HTR-8/SVneo (cell line): ENCODE data around the gene B9D1.

Experiments
- DNase-seq: peaks from one replicate; pipeline ENCODE4 v3.0.0; 2011; ENCODE audit warnings: low spot score, mixed read lengths; ENCODE audit not compliant: insufficient read length
- FAIRE-seq: peaks from 2 replicates; lab custom pipeline; 2011; peaks lifted over from hg19 to GRCh38; lab: Jason Lieb, UNC

B9D1 gene

DNA sequence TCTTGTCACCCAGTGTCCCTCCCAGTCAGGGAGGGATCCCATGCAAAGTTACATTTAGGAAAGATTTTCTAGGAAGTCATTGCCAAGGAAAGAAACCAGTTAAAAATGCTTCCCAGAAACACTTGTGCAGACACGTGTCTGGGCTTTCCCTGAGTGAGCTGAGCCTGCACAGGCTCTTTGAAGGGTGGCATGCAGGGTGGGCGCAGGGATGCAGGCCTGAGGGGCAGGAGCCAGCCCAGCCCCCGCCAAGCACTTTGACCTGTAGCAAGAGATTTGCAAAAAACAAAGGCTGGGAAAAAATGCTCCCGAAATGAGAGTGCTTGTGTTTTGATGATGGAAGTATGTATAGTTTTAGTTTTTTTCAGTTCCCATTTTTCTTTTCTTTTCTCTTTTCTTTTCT is 52.4 kb downstream of the B9D1 start:
- no peak for DNase-seq
- no peak for FAIRE-seq

DNA sequence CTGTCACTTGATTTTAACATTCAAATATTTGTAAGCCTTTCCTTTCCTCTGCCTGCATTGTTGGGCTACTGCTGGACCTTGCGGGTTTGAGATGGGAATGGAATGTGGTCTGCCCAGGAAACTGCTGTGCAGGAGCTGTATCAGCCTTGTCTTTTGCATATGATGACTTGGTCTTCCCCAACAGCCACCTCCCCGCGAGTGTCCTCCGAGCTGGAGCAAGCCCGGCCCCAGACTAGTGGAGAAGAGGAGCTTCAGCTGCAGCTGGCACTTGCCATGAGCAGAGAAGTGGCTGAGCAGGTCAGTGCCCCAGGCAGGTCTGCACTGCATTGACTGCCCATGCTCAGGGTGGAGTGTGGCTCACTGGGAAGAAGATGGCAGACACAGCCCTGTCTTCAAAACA is 52.8 kb downstream of the B9D1 start:
- FAIRE-seq (peak; percentile 87), DNase-seq (no peak)

DNA sequence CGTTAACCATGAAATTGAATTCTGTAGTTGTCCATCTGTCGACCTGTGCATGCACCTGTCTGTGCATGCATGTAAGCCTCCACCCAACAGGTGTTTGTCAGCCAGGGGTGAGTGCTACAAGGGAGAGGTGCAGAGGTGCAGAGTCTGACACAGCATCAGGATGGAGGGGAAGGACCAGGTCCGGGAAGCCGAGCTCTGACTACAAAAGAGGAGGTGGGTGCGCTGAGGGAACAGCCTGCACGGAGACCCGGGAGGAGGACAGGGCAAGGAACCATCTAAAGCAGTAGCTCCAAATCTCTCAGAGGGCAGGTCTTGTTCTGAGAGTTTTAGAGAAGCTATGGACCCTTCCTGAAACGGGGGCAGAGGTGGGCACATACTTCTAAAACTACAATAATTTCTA is 54.1 kb downstream of the B9D1 start:
- DNase-seq (no peak), FAIRE-seq (no peak)

DNA sequence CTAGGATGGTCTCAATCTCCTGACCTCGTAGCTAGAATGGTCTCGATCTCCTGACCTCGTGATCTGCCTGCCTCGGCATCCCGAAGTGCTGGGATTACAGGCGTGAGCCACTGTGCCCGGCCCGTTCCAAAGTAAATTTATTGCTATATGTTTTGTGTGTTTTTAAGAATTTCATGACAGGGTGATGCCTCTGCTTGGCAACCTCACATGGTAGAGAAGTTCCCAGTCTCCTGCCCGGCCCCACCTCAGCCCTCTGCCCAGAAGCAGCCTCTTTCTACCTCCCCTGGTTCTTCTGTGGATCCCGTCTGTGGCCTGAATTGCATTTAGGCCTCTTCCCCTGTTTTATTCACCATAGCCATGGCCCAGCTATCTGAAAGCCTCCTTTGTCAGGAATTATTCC is 55.0 kb downstream of the B9D1 start:
- no peak for FAIRE-seq
- no peak for DNase-seq

DNA sequence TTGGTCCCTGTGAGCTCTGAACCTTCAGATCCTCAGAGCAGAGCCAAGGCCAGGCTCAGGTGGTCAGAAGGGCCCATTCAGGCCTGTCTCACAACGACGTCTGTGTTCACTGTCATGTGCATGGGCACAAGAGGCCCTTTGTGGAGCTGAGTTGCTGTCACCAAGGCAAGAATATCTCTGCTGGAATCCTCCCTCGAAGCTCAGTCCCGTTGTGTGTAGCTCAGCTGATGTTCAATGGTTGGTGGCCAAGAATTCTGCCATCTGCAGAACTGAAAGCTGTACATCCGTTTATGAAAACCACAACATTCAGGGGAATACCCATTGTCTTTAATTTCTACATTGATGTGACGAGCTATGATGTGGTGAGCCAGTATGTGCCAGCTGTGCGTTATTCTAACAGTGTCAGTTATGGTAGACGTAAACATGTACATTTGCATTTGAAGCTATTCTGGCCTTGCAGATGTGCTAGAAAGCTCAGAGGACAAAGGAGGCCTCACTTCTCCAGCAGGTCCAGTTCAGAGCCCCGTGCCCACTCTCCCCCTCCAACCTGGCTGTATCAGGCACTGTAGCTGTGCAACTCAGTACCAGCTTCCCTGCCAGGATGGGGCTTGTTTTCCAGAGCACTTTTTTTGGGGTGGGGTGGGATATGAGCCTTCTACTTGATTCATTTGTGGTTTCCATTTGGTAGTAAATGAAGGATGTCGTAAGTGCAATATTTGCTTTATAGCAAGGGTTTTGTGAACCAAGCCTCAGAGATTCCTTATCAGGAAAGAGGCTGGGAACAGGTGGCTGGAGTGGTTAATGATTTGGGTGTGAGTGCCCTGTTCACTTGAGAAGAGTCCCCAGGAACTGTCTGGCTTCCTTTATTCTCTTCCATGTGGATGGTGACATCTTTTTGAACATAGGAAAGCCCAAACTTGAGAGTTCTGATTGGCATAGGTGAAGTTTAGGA is 56.1 kb downstream of the B9D1 start:
- DNase-seq (no peak), FAIRE-seq (peak; percentile 96)

DNA sequence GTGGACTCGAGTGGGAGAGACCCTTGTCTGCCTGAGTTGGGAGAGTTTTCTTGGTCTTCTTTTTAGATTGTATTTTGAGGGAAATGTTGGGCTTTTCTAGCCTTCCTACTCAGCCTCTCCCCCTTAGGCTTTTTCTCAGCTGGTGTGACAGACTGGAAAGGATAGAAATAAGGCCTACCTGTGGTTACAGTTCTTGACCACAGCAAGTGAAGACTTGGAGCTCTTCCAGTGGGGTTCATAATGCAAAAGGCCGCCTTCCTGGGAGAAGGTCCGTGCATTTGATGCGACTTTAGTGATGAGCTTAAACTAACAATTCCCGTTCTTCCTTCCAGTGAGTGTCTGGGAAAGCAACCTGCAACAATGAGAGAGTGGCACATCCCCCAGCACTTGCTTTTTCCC is 56.8 kb downstream of the B9D1 start:
- DNase-seq, result no peak
- FAIRE-seq, result no peak

DNA sequence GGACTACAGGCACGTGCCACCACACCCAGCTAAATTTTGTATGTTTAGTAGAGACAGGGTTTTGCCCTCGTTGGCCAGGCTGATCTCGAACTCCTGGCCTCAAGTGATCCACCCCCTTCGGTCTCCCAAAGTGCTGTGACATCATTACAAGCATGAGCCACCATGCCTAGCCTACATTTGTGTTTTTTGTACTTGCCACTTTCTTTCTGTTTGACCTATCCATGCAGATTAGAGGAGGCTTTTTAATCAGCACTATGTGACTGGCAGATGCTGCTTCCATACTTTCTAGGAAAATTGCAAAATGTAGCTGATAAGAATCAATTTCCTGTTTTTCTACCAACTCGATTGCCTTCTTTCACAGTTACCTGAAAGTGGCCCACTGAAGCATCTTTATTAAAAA is 57.3 kb downstream of the B9D1 start:
- peak; percentile 33 for FAIRE-seq
- DNase-seq, result no peak

DNA sequence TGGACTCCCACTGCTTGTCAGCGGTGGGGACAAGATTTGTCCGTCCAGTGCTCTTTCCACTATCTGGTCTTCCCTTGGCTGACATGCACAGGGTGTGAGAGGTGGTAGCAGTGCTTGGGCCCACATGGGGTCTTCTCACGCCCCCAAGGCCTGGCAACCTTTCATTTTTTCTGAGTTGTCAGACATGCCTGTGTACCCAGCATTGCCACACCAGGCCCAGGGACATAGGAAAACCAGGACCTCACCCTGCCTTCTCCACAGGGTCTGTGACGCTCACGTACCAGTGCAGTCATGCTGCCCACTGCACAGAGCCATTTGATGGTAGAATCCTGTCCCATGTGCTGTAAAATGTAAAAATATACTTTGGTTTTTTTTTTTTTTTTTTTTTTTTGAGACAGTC is 57.8 kb downstream of the B9D1 start:
- DNase-seq (no peak), FAIRE-seq (no peak)

DNA sequence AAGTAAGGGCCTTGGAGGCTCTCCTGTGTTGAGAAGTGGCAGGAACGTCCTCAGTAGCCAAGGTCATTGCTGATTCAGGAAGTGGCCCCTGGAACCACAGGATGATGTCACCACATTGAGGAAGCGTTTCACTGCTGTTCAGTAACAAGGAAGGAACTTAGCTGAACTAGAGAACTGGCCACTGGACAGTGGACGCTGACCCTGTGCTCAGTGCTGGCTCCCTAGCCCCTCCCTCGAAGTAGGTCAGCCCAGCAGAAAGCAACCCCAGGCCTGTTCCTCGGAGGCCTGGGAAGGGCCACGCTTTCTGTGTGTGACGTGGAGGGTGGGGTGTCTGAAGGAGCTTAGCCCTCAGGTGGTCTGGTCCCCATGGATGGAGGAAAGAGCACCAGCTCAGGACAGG is 58.3 kb downstream of the B9D1 start:
- peak; percentile 69 for FAIRE-seq
- peak; percentile 69 for DNase-seq

DNA sequence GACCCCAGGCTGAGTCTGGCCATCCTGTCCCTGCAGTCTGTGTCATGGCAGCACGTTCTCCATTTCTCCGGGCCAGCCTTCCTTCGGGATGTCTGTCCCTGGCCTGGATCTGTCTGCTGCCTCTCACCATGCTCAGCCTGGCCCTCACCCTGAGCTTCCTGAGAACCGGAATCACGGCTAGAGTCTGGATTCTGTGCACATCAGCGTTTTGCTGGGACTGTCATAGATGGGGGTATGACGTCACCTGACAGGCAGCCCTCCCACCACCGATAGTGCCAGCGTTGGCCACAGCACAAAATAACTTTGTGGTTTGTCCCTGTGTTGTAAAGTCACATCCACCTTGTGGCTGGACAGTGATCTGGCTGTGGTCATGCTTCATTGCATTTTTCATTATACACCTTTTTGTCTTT is 59.2 kb downstream of the B9D1 start:
- DNase-seq (no peak), FAIRE-seq (peak; percentile 51)

DNA sequence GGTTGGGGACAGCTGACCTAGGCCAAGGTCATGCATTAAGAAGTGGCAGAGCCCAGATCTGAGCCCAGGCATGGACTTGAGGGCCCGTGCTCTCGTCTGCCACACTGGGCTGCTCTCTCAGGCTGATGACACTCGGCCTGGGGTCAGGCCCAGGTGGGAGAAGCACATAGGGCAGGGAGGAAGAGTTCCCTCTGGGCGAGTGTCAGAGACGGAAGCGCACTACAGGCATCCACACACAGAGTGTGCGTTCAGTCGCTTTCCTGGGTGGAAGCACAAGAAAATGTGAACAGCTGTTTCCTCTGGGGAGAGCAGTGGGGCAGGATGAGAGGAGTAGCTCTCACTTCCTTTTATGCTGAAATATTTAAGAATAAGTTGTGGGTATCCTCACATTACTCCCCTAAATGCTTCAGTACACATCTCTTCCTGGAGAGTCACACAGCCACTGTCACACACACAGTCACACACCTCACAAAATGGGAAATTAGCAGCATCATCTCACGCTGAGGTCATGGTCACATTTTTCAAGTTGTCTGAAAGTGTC is 59.7 kb downstream of the B9D1 start:
- peak; percentile 86 for FAIRE-seq

DNA sequence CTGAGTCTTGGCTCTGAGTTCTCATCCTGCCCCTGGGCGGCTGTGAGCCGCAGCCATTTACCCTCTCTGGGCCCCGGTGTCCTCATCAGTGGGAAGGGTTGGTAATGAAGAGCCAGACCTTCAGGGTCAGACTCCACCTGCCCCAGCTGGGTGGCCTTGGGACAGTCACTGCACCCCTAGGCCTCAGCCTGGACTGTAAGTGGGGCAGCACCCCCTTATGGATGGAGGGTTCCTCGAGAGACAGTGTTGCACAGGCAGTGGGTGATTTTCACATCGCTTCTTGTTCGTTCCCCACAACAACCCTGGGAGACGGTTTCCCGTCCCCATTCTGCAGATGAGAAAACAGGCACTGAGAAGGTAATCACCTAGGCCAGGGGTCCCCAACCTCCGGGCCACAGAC is 60.5 kb downstream of the B9D1 start:
- FAIRE-seq (no peak), DNase-seq (no peak)

More for the DNA sequence above, 59.7 kb downstream of the B9D1 start:
- DNase-seq, result no peak

DNA sequence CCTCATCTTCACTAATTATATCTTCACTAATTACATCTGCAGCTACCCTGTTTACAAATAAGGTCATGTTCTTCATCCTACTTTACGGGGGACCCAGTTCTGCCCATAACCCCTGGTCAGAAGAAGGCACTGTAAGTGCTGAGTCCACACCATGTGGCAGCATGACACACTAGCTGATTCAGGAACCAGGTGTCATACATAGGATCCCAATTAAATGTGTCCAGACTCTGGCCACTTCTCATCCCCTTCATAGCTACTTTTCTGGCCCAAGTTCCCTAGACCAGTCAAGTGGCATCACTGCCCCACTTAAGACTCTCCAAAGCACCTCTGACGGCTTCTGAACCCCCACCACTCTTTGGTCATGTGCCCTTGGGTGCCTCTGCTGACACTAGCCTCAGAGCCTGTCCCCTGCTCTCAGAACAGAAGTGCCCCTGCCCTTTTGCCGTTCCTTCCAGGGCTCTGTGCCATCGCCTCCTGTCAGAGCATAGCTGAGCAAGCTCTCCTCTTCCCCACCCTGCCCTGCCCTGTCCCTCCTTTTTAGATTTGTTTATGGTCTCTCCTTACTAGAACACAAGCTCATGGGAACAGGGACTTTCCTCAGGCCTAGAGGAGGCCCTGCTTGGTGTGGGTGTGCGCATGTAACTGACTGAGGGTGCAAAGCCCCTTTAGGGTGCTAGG is 61.1 kb downstream of the B9D1 start:
- no peak for FAIRE-seq

DNA sequence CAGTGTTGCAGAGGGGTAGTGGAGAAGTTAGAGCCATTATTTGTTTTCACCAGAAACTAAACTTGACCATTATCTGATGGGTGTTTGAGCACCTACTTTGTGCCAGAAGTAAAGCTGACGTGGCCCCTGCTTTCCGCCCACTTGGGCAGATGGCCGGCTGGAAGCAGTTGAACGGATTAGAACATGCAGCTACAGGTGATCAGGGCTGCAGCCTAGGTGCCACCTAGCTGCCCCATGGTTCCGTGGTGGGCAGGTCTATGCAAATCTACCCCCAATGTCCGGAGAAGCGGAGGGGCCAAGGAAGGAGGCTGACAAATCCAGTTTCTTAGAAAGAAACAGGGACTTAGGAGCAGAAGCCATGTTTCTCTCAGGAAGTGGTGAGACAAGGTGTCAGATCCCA is 62.7 kb downstream of the B9D1 start:
- DNase-seq (no peak), FAIRE-seq (no peak)

More for the DNA sequence above, 61.1 kb downstream of the B9D1 start:
- DNase-seq, result no peak

DNA sequence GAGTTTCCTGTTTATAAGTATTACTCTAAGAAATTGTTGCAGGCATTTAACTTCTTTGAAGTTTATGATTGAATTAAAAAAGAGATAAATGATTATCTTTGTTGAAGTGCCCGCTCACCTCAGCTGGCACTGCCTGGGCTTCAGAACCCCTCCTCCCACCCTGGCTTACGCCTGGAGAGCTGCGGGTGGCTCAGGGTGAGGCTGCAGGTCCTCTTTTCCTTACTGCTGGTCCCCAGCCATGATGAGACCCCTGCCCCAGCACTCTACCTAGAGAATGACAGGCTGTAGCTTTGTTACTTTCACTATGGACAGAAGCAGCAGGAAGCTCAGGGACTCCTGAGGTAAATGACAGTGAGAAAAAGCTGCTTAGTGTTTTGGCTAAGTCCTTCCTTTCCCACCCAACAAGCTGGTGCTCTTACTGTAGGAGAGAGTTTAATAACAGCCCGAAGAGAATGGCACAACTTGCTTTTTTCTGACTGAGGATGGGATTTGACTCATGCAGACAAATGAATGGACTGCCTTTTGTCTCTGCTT is 63.2 kb downstream of the B9D1 start:
- FAIRE-seq (no peak), DNase-seq (no peak)

DNA sequence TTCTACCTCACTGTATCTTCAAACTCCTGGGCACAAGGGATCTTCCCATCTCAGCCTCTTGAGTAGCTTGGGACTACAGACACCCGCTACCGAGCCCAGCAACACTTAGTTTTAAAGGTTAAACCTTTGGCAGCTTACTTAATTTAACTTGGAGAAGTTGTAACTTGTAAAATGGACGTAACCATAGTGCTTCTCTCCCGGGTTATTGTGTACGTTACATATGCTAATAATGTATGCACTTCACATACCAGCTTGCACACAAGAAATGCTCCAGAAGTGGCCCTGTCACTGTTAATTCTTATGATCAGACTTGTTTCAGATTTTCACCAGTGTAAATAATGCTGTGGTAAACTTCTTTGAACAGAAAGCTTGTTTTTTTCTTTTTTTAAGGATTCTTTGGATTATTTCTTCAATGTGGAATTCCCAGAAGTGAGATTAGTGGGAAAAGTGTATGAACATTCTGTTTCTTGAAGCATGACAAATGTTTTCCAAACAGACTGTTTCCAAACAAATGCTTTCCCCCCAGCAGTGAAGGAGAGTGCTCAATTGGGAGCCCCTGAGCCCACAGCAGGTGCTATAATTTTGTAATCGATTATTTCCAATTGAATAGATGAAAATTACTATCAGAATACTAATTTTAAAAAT is 63.8 kb downstream of the B9D1 start:
- DNase-seq, result no peak

DNA sequence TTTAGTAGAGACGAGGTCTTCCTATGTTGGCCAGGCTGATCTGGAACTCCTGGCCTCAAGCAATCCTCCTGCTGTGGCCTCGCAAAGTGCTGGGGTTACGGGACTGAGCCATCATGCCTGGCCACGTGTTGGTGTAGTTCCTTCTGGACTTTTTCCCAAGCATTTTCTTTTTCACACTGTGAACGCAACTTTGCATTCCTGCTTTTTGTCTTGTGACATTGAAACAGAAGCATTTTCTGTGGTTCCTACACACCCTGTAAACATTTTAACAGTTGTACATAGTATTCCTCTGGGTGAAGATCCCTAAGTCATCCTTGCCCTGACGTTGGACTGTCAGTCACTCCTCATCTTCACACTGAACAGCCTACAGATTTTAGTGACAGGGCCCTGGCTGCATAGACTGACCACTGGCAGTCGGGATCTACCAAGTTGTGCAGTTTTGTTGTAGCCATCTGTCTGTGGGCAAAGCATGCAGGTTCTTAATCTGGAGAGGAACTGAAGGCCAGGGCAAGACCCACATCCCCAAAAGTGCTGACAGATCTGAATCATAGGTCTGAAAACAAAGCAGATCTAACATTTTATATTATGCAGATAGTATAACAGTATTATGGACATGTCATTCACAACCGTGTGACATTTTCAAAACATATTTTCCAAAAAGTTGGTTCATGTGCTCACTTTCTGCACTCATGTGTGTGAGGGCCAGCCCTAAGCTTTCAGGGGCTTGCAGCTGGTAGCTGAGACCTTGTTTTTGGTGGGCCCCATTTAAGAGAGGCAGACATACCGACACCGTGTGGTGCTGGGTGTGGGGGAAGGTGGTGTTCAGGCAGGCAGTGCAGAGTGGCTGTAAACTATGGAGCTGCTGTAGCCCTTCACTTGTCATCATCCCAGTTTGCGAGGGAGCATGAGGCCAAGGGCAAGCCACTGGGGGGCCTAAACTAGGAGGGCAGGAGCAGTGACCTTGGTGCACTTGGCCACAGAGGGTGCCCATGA is 65.4 kb downstream of the B9D1 start:
- DNase-seq (no peak), FAIRE-seq (peak; percentile 64)

More for the DNA sequence above, 63.8 kb downstream of the B9D1 start:
- no peak for FAIRE-seq

DNA sequence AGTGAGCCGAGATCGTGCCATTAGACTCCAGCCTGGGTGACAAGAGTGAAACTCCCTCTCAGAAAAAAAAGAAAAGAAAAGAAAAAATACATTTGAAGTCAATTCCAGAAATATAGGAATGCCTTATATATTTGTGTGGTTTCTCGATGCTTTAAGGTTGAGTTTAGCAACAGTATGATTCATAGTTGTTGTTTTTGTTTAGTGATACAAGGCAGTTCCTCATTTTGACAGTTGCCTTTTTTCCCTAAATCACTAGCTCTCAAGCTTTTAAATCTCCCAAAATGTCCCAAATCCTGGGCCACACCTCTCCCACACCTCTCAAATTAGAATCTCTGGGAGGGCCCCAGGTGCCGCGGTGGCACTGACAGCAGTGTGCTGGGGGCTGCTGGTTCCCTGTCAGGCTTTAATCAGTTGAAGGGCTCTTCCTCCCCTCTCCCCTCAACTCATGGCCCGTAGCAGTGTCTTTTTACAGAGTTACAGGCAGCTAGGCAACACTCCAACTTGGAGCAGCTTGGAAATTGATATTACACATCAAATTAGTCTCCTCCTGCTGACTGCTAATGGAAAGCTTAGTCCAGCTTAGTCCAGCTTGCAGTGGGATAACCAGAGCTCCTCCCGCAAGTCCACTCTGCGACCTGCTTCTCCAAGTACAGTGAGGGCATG is 66.9 kb downstream of the B9D1 start:
- DNase-seq (no peak), FAIRE-seq (no peak)

DNA sequence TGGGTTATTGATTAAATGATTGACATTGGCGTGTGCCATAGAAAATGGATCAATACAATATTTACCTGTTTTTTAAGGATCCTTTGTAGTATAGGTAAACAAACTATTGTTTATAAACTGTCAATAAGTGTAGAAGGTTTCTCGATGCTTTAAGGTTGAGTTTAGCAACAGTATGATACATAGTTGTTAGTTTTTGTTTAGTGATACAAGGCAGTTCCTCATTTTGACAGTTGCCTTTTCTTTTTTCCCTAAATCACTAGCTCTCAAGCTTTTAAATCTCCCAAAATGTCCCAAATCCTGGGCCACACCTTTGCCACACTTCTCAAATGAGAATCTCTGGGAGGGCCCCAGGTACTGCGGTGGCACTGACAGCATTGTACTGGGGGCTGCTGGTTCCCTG is 68.1 kb downstream of the B9D1 start:
- no peak for DNase-seq
- FAIRE-seq, result no peak
